Central memory CD8-positive, alpha-beta T cell (primary cell): Measurements from ENCODE around the gene HBD.

Experiments
- ATAC-seq: fragments of 150-1000 bp; cut with Tn5 transposase; replicated peaks from 2 replicates; pipeline ENCODE4 v1.10.0; 2022; ENCODE audit warnings: mild to moderate bottlenecking, moderate FRiP score, moderate number of reproducible peaks; ENCODE audit not compliant: poor library complexity, severe bottlenecking; ENCODE audit errors: extremely low read depth
- DNase-seq, 2 donors: peaks; one replicate each; pipeline ENCODE4 v3.0.0; 2021; ENCODE audit warnings: low spot score in 2 of 2
- H3K27ac Mint-ChIP-seq: one replicate; pipeline ENCODE4 v1.8.0; 2022; ENCODE audit warnings: low read depth, mild to moderate bottlenecking, moderate library complexity, mixed read lengths
- H3K27me3 Mint-ChIP-seq: one replicate; pipeline ENCODE4 v1.8.0; 2022; ENCODE audit warnings: mixed read lengths
- H3K36me3 Mint-ChIP-seq: one replicate; pipeline ENCODE4 v1.8.0; 2022; ENCODE audit warnings: mild to moderate bottlenecking, moderate library complexity, mixed read lengths; ENCODE audit not compliant: insufficient read depth
- H3K4me1 Mint-ChIP-seq: one replicate; pipeline ENCODE4 v1.8.0; 2022; ENCODE audit warnings: mixed read lengths
- H3K4me3 Mint-ChIP-seq: one replicate; pipeline ENCODE4 v1.8.0; 2022; ENCODE audit warnings: mild to moderate bottlenecking, moderate library complexity, mixed read lengths
- H3K9me3 Mint-ChIP-seq: one replicate; pipeline ENCODE4 v1.8.0; 2022; ENCODE audit warnings: mixed read lengths

HBD gene

DNA sequence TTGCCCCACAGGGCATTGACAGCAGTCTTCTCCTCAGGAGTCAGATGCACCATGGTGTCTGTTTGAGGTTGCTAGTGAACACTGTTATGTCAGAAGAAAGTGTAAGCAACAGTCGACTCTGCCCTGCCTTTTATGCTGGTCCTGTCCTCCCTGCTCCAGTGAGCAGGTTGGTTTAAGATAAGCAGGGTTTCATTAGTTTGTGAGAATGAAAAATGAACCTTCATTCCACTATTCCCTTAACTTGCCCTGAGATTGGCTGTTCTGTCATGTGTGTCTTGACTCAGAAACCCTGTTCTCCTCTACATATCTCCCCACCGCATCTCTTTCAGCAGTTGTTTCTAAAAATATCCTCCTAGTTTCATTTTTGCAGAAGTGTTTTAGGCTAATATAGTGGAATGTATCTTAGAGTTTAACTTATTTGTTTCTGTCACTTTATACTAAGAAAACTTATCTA, at the start of gene HBD:
HBD (minus strand) TSS at position 103 of the 454 bp plus-strand sequence; CDS start at position 53, 50 bp downstream.
- no peaks in the 10 kb centered on the region for H3K9me3 Mint-ChIP-seq
- no peaks in the 10 kb centered on the region for H3K27me3 Mint-ChIP-seq
- no peak within 1 kb of the TSS for H3K4me3 Mint-ChIP-seq
- no peaks in the 10 kb centered on the region for H3K4me1 Mint-ChIP-seq
- no peak within 1 kb of the TSS for H3K27ac Mint-ChIP-seq
- H3K36me3 Mint-ChIP-seq, result no peaks in the 10 kb centered on the region
- DNase-seq (no peak), ATAC-seq (no peak)

DNA sequence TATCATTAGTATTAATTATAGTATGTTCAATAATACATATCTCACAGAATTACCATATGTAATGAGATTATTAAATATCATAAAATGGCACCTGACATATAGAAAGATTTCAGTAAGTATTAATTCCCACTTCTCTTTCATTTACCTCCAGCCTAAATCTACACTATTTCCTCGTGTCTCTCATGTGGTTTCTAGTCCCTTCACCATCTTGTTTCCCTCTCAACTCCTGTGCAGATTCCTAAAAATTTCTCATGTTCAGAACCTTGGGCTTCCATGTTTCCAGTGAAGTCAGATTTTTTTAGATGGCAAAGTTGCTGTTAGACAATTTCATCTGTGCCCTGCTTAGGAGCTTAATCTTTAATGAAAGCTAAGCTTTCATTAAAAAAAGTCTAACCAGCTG, 49.6 kb upstream of the HBD start:
- Mint-ChIP-seq H3K36me3 (no peaks in the 10 kb centered on the region), H3K4me1 (no peaks in the 10 kb centered on the region), H3K4me3 (no peak overlapping the region), H3K27me3 (no peaks in the 10 kb centered on the region), H3K27ac (no peak overlapping the region), H3K9me3 (no peaks in the 10 kb centered on the region)
- no peak for DNase-seq
- no peak for ATAC-seq

DNA sequence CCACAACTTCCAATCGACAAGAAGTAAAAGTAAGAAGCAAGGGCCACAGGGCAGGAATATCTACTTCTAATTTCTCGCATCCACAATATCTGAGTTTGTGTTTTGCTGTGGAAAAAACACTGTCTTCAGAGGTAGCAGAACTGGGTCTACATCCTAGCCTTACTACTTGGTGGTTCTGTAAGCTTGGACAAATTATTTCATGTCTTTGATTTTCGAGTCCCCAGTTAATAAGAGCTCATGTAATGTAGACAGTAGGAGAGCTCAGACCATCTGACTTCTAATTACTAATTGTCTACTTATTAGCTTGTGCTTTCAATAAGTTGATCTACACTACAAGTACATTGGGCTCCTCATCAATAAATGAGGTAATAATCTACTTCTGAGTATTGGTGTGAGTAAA, 48.8 kb upstream of the HBD start:
- Mint-ChIP-seq H3K4me3 (no peak overlapping the region), H3K4me1 (no peaks in the 10 kb centered on the region), H3K9me3 (no peaks in the 10 kb centered on the region), H3K36me3 (no peaks in the 10 kb centered on the region), H3K27me3 (no peaks in the 10 kb centered on the region), H3K27ac (no peak overlapping the region)
- DNase-seq (no peak), ATAC-seq (no peak)

DNA sequence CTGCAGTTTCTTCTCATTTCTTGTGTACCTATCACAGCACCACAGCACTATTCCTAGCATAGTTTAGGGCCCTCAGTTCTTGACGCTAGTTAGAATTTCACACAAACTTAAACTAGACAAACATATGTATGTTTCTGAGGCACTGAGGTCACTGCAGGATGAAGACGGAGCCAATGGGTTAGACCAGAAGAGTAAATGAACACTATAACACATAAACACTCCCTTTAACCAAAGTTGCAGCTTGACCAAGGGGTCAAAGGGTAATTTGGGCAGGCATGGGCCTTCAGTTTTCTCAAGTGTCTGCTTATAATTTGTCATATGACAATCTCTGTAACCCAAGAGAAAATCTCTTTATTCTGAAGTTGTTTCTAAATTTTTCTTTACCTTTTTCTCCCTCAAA, 48.3 kb upstream of the HBD start:
- H3K4me1 Mint-ChIP-seq, result no peaks in the 10 kb centered on the region
- DNase-seq, result no peak
- no peaks in the 10 kb centered on the region for H3K36me3 Mint-ChIP-seq
- no peak for ATAC-seq
- H3K27ac Mint-ChIP-seq, result no peak overlapping the region
- H3K9me3 Mint-ChIP-seq, result no peaks in the 10 kb centered on the region
- H3K27me3 Mint-ChIP-seq, result no peaks in the 10 kb centered on the region
- H3K4me3 Mint-ChIP-seq, result no peak overlapping the region

DNA sequence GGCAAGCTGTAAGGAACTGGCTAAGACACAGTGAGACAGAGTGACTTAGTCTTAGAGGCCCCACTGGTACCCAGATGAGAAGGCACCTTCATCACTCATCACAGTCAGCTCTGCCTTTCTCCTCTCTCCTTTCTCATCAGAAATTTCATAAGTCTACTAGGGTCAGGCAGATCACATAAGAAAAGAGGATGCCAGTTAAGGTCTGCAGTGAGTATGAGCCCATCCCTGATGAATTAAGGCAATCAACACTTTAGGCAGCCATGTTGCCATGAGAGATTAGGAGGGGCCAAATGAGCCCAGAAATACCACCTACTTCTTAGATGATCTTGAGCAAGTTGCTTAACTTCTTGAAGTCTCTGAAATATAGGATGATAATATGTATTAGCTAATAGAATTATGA, 47.3 kb upstream of the HBD start:
- H3K4me3 Mint-ChIP-seq, result no peak overlapping the region
- H3K36me3 Mint-ChIP-seq, result no peaks in the 10 kb centered on the region
- H3K27ac Mint-ChIP-seq, result no peak overlapping the region
- no peaks in the 10 kb centered on the region for H3K4me1 Mint-ChIP-seq
- no peaks in the 10 kb centered on the region for H3K27me3 Mint-ChIP-seq
- H3K9me3 Mint-ChIP-seq, result no peaks in the 10 kb centered on the region
- DNase-seq (no peak), ATAC-seq (no peak)

DNA sequence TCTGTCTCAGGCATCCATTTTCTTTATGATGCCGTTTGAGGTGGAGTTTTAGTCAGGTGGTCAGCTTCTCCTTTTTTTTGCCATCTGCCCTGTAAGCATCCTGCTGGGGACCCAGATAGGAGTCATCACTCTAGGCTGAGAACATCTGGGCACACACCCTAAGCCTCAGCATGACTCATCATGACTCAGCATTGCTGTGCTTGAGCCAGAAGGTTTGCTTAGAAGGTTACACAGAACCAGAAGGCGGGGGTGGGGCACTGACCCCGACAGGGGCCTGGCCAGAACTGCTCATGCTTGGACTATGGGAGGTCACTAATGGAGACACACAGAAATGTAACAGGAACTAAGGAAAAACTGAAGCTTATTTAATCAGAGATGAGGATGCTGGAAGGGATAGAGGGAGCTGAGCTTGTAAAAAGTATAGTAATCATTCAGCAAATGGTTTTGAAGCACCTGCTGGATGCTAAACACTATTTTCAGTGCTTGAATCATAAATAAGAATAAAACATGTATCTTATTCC, 46.4 kb upstream of the HBD start:
- Mint-ChIP-seq H3K27ac (no peak overlapping the region), H3K27me3 (no peaks in the 10 kb centered on the region), H3K36me3 (no peaks in the 10 kb centered on the region), H3K4me1 (no peaks in the 10 kb centered on the region), H3K9me3 (no peaks in the 10 kb centered on the region), H3K4me3 (no peak overlapping the region)
- DNase-seq, result no peak
- no peak for ATAC-seq

DNA sequence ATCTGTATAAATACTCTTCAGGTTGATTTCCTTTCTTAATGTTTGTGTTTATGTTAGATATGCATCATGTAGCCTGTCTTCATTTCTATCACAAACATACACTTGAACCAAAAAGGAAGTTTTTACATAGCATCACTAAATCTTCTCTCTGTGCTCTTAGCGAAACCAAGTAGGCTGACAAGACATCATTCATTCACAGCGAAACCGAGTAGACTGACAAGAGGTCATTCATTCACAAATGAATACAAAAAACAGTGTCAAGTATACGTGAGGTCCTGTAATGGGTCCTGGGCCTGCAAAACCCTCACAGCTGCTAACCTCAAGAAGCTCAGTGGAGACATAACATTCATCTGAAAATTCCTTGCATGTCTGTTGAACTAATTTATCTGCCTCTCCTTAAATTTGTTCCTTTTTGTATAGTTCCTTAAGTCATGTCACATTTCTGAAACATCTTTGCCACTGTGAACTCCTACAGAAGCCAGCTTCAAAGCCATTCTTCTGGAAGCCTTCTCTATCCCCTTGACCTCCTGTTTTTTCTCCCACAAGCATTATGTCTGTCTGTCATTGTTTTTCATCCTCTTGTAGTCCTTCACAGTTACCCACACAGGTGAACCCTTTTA, 45.3 kb upstream of the HBD start:
- DNase-seq, result no peak
- Mint-ChIP-seq H3K4me3 (no peak overlapping the region), H3K27ac (no peak overlapping the region), H3K27me3 (peaks cover 3% of the 10 kb centered on the region), H3K36me3 (no peaks in the 10 kb centered on the region), H3K4me1 (no peaks in the 10 kb centered on the region), H3K9me3 (no peaks in the 10 kb centered on the region)
- no peak for ATAC-seq

DNA sequence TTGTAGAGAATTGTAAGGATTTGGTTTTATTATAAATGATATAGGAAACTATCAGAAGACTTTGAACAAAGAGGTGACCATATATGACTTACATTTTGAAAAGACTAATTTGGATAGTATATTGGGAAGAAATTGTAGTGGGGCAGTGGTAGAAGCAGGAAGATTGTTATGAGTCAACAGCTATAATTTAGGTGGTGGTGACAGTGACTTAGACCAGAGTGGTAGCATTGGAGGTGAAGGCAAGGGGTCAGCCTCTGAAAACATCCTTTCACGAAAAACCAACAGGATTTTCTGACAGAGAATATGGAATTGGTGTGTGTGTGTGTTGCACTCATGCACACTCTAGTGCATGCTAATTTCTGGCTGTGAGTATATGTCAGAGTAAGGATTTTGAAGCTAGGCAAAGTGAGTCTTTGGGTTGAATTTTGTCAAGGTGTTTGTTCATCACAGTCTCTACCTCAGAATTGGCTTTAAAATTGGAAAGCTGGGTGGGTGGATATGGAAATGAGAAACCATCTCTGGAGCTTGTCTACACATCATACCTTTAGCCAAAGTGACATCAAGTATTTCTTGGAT, 43.6 kb upstream of the HBD start:
- ATAC-seq, result peak; percentile 10
- H3K36me3 Mint-ChIP-seq, result no peaks in the 10 kb centered on the region
- no peak overlapping the region for H3K27ac Mint-ChIP-seq
- no peak overlapping the region for H3K4me3 Mint-ChIP-seq
- peaks cover 10% of the 10 kb centered on the region for H3K27me3 Mint-ChIP-seq
- no peak for DNase-seq
- H3K4me1 Mint-ChIP-seq, result no peaks in the 10 kb centered on the region
- no peaks in the 10 kb centered on the region for H3K9me3 Mint-ChIP-seq

DNA sequence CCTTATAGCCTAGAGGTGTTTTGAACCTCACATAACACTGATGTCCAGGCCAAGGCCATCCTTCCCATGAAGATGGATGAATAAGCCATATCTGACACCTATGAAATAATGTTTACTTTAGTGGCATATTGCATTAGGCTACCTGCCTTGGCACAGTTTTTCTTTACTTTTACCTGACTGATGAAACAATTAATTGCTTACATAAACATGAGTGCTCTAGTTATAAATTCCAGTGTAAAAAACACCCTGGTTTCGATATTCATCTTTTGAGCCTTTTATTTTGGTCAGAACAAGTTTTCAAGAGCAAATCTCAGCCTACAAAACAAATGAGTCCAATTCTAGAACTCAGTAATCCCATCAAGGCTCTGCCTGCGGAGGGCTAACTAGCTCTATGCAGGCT, 42.4 kb upstream of the HBD start:
- Mint-ChIP-seq H3K9me3 (no peaks in the 10 kb centered on the region), H3K4me3 (no peak overlapping the region), H3K4me1 (no peaks in the 10 kb centered on the region), H3K36me3 (no peaks in the 10 kb centered on the region), H3K27me3 (peaks cover 10% of the 10 kb centered on the region), H3K27ac (no peak overlapping the region)
- ATAC-seq (no peak), DNase-seq (no peak)

DNA sequence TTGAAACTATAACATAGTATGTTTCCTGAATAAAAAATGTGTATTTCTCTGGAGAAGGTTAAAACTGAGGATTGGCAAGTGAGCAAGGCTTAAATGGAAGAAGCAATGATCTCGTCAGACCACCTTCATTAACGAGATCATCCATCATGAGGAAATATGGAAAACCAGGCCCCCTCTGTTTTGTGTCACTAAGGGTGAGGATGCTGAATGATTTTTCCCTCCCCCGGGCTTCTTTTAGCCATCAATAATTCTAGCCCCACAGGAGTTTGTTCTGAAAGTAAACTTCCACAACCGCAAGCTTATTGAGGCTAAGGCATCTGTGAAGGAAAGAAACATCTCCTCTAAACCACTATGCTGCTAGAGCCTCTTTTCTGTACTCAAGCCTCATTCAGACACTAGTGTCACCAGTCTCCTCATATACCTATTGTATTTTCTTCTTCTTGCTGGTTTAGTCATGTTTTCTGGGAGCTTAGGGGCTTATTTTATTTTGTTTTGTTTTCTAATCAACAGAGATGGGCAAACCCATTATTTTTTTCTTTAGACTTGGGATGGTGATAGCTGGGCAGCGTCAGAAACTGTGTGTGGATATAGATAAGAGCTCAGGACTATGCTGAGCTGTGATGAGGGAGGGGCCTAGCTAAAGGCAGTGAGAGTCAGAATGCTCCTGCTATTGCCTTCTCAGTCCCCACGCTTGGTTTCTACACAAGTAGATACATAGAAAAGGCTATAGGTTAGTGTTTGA, 41.3 kb upstream of the HBD start:
- Mint-ChIP-seq H3K27me3 (peaks cover 10% of the 10 kb centered on the region), H3K36me3 (no peaks in the 10 kb centered on the region), H3K4me1 (no peaks in the 10 kb centered on the region), H3K27ac (no peak overlapping the region), H3K9me3 (no peaks in the 10 kb centered on the region), H3K4me3 (no peak overlapping the region)
- no peak for ATAC-seq
- DNase-seq, result no peak

DNA sequence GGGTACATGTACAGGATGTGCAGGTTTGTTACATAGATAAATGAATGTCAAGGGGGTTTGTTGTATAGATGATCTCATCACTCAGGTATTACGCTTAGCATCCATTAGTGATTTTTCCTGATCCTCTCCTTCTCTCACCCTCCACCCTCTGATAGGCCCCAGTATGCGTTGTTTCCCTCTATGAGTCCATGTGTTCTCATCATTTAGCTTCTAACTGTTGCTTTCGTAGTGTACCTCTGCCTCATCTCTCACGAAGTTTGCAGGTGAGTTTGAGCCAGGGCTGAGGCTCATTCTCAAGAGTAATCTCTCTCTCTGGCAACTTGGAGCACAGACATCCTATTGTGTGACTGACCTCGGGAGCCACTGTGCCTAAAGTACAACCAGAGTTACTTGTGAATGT, 40.1 kb upstream of the HBD start:
- H3K4me1 Mint-ChIP-seq, result no peaks in the 10 kb centered on the region
- H3K27ac Mint-ChIP-seq, result no peak overlapping the region
- peaks cover 10% of the 10 kb centered on the region for H3K27me3 Mint-ChIP-seq
- DNase-seq, result no peak
- H3K4me3 Mint-ChIP-seq, result no peak overlapping the region
- H3K9me3 Mint-ChIP-seq, result no peaks in the 10 kb centered on the region
- ATAC-seq, result no peak
- H3K36me3 Mint-ChIP-seq, result no peaks in the 10 kb centered on the region

DNA sequence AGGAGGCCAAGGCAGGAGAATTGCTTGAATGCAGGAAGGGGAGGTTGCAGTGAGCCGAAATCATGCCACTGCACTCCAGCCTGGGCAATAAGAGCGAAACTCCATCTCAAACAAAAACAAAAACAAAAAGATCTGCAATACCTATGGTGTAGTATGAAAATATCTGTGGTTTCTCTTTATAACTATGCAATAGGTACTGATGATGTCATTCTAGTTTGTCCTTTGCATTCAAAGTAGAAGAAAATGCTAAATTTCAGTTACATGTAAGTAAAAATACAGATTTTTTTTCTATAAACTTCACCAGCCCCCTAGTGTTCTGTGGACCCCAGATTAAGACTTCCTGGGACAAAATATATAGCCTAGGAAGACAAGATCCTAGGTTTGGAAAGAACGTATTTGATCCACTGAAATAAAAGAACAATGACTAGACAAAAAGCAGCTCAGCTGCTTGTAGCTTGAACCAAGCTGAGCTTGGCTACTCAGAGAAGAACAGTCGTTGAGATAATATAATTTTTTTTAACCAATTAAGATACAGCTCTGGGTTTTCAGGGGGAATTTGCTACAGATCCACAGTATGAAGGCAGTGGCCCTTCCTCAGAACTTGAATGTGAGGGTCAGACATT, 38.2 kb upstream of the HBD start:
- Mint-ChIP-seq H3K4me1 (no peaks in the 10 kb centered on the region), H3K27me3 (peaks cover 10% of the 10 kb centered on the region), H3K4me3 (no peak overlapping the region), H3K9me3 (no peaks in the 10 kb centered on the region), H3K27ac (no peak overlapping the region), H3K36me3 (no peaks in the 10 kb centered on the region)
- ATAC-seq, result no peak
- DNase-seq, result no peak
